Prostate gland (tissue), 2 donors: ENCODE data around the gene SPG21. TPM values are rescaled to one million over a fixed set of nuclear protein-coding genes. Genes with fewer than 3 reads are reported as not detected.

Experiments used
- DNase-seq: peaks from one replicate; pipeline ENCODE4 v3.0.0-alpha.2; 2019; ENCODE audit warnings: low spot score
- H3K27ac ChIP-seq, 2 donors: fragments of 200-600 bp; sonication (generic); 2 replicates each; pipeline ENCODE4 v1.5.1; 2017 to 2019
- H3K27me3 ChIP-seq: fragments of 200-600 bp; sonication (generic); replicated peaks from 2 replicates; pipeline ENCODE4 v1.5.1; 2019; ENCODE audit not compliant: insufficient read depth
- H3K36me3 ChIP-seq, 2 donors: fragments of 200-600 bp; sonication (generic); 1 replicate in 1 of 2; 2 replicates in 1 of 2; pipeline versions ENCODE4 v1.5.1 to v1.8.1; 2017 to 2019
- H3K4me1 ChIP-seq: fragments of 200-600 bp; sonication (generic); replicated peaks from 2 replicates; pipeline ENCODE4 v1.5.1; 2019
- H3K4me3 ChIP-seq, 2 donors: fragments of 200-600 bp; sonication (generic); 2 replicates each; pipeline ENCODE4 v1.5.1; 2017 to 2019
- H3K9me3 ChIP-seq: fragments of 200-600 bp; sonication (generic); 2 replicates; pipeline ENCODE4 v1.5.1; 2017
- POLR2A ChIP-seq: fragments of 450-650 bp; IDR thresholded peaks from one replicate; pipeline ENCODE4 v1.6.1; 2016; ENCODE audit warnings: antibody characterized with exemption, mild to moderate bottlenecking
- POLR2AphosphoS5 ChIP-seq: sonication (generic); formaldehyde crosslinking; IDR thresholded peaks from one replicate; pipeline ENCODE4 v1.6.1; 2017; ENCODE audit warnings: antibody characterized with exemption
- WGBS: methylation state at CpG from one replicate; pipeline ENCODE4 v1.1.5; 2018; 5-methylcytosine and 5-hydroxymethylcytosine counted together
- intact Hi-C: fragments of 100-400 bp; cut with DNase I; formaldehyde crosslinking; loops from one replicate; pipeline ENCODE4 v1.14.2; 2022
- total RNA-seq, 2 donors: library from RNA; depleted of rRNA; stranded (reverse); fragments of >200 nt; gene quantifications; one replicate each; pipeline ENCODE4 v1.1.0, GENCODE V29; 2016
- TF ChIP-seq, protein P1 (sequence below), 4 experiments: fragments of 200-600 bp in 2 of 4; fragments of 450-650 bp in 2 of 4; sonication (generic) in 2 of 4; IDR thresholded peaks; 1 replicate in 3 of 4; 2 replicates in 1 of 4; pipeline ENCODE4 v1.5.1; 2016 to 2019; ENCODE audit warnings: antibody characterized with exemption in 4 of 4, mild to moderate bottlenecking in 2 of 4, moderate library complexity in 2 of 4

SPG21 gene
- total RNA-seq, 2 donors from 2014 or later = 95.8 to 98.8 TPM

DNA sequence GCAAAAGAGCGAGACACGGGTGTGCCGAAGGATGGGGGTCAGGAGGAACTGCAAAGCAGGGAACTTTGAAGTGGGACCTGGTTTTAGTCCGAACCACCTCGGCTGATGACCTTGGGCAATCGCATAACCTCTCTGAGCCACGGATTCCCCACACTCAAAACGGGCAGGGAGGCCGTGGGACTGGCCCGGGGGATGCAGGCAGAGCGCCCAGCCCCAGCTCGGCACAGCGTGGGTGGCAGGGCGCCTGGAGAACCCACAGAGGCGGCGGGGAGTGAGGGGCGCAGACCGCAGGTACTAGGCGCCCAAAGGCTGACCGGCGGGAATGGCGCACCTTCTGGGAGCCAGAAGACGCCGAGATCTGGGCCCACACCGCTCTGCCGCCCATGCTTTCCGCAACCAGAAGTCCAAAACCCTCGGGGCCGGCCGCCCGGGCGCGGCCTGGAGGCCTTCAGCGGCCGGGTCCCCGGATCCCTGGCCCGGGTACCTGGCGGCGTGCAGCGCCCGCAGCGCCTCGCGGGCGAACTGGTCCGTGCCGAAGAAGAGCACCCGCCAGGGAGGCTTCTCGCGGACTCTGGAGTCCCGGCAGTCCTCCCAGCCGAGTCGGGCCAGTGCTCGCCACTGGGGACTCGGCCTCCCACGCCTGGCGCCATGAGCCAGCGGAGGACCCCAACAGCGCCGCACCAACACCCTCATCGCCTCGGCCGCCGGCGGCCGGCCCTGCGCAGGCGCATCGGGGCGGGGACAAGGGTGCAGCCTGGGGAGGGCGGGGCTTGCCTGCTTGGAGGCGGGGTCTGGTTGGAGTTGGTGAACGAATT is 39.4 kb upstream of the SPG21 start, which contains the start of gene MTFMT:
Gene MTFMT, minus strand, starts transcription at position 719 of the 815 bp plus-strand sequence. Its CDS starts 26 bp downstream, at position 693.
- peak; percentile 87 for DNase-seq
- WGBS = under 1% methylated on average over 73 of the region's 73 CpGs
- H3K4me1 ChIP-seq = peaks cover 6% of the 10 kb centered on the region
- H3K4me3 ChIP-seq = peak within 1 kb of the TSS; percentile 86 to 87
- no peaks in the 10 kb centered on the region for H3K36me3 ChIP-seq
- TF ChIP-seq POLR2A = peak; percentile 95
- peak; percentile 87 for TF ChIP-seq POLR2AphosphoS5
- TF ChIP-seq, protein P1, sequence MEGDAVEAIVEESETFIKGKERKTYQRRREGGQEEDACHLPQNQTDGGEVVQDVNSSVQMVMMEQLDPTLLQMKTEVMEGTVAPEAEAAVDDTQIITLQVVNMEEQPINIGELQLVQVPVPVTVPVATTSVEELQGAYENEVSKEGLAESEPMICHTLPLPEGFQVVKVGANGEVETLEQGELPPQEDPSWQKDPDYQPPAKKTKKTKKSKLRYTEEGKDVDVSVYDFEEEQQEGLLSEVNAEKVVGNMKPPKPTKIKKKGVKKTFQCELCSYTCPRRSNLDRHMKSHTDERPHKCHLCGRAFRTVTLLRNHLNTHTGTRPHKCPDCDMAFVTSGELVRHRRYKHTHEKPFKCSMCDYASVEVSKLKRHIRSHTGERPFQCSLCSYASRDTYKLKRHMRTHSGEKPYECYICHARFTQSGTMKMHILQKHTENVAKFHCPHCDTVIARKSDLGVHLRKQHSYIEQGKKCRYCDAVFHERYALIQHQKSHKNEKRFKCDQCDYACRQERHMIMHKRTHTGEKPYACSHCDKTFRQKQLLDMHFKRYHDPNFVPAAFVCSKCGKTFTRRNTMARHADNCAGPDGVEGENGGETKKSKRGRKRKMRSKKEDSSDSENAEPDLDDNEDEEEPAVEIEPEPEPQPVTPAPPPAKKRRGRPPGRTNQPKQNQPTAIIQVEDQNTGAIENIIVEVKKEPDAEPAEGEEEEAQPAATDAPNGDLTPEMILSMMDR (IDR thresholded peaks at IDR 0.05) = peak in 2 of 4 experiments; percentile 27 to 29
- no peaks in the 10 kb centered on the region for H3K9me3 ChIP-seq
- intact Hi-C loops = no loop called here
- peak within 1 kb of the TSS; percentile 70 to 71 for H3K27ac ChIP-seq
- no peaks in the 10 kb centered on the region for H3K27me3 ChIP-seq

DNA sequence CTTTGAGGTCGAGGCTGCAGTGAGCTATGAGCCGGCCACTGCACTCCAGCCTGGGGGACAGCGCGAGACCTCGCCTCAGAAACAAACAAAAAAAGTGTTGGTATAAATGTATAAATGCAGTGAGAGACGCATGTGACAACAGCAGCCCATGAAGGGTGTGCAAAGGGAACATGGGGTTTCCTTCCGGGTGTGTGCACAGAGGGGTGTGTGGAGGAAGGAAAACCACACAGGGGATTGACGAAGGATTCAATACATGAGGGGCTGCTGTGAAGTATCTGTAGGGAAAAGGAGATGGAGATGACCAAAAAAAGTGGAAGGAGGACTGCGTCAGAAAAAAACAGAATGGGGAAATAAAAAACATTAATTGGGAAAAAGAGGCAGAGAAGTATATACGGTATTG is 38.6 kb upstream of the SPG21 start:
- Histone ChIP-seq H3K4me3 (peak overlapping the region; percentile 86 to 87), H3K4me1 (peaks cover 6% of the 10 kb centered on the region), H3K27me3 (no peaks in the 10 kb centered on the region), H3K27ac (no peak overlapping the region), H3K9me3 (no peaks in the 10 kb centered on the region), H3K36me3 (no peaks in the 10 kb centered on the region)
- 44% methylated on average over 10 of the region's 10 CpGs for WGBS
- intact Hi-C loops = no loop called here
- DNase-seq = no peak
- TF ChIP-seq, protein P1 (IDR thresholded peaks at IDR 0.05) = no peak
- no peak for TF ChIP-seq POLR2AphosphoS5
- no peak for TF ChIP-seq POLR2A

DNA sequence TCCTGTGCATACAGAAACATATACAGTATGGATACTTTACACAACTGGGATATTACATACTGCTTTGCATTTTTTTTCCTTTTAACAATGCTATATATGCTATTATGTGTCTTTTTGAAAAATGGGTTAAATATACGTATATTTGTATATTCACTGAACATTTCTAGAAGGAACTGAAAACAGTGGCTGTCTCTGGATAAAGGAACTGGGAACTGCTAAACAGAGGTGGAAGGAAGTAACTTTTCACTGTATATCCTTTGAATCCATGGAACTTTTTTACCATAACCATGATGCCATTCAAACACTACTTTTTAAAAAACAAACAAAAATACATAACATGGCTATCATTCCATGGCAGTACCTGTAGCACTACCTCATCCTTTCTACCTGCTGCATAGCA is 37.9 kb upstream of the SPG21 start:
- Histone ChIP-seq H3K4me1 (peaks cover 6% of the 10 kb centered on the region), H3K27ac (no peak overlapping the region), H3K9me3 (no peaks in the 10 kb centered on the region), H3K36me3 (no peaks in the 10 kb centered on the region), H3K27me3 (no peaks in the 10 kb centered on the region), H3K4me3 (no peak overlapping the region)
- intact Hi-C loops = no loop called here
- TF ChIP-seq, protein P1 (IDR thresholded peaks at IDR 0.05) = no peak
- no peak for TF ChIP-seq POLR2AphosphoS5
- TF ChIP-seq POLR2A = no peak
- WGBS = 83% methylated on average over 1 of the region's 1 CpG
- DNase-seq = no peak

DNA sequence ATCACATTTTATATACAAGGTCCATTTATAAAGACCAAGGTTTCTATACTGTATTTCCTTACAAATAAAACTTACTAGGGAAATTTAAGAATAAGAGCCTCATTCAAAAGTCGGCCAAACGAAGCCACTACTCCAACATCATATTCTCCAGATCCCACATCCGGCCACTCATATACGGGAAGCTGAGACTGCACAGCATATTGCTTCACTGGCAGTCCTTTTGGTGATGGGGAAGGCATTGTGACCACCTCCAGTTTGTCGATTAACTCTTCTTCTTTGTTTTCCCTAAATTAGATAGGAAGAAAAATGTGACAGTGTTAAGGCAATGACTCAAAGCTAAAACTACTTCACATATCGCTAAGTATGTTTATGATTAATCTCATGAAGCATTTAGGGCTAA is 37.0 kb upstream of the SPG21 start:
- Histone ChIP-seq H3K27me3 (no peaks in the 10 kb centered on the region), H3K9me3 (no peaks in the 10 kb centered on the region), H3K36me3 (no peaks in the 10 kb centered on the region), H3K4me3 (no peak overlapping the region), H3K4me1 (peaks cover 6% of the 10 kb centered on the region), H3K27ac (no peak overlapping the region)
- 89% methylated on average over 6 of the region's 6 CpGs for WGBS
- DNase-seq = no peak
- intact Hi-C loops = no loop called here
- no peak for TF ChIP-seq POLR2AphosphoS5
- no peak for TF ChIP-seq POLR2A
- TF ChIP-seq, protein P1 (IDR thresholded peaks at IDR 0.05) = no peak

DNA sequence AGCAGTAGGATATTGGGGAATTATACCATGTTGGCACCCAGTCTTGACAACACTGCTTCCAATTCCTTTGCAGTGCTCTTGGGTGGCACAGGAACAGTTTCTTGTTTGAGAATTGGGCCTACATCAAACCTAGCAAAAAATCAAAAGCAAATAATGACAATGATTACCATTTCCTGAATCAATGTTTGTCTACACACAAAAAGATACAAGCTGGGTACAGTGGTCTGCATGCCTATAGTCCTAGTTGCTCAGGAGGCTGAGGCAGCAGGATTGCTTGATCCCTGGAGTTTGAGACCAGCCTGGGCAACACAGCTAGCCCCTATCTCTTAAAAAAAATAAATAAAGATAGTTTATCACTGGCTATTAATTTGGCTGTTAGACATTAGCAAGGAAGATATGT is 31.8 kb upstream of the SPG21 start:
- Histone ChIP-seq H3K4me3 (no peak overlapping the region), H3K27me3 (no peaks in the 10 kb centered on the region), H3K27ac (peak overlapping the region in 1 of 2 donors; percentile 23), H3K9me3 (no peaks in the 10 kb centered on the region), H3K4me1 (no peaks in the 10 kb centered on the region), H3K36me3 (no peaks in the 10 kb centered on the region)
- no peak for DNase-seq
- intact Hi-C loops = no loop called here
- TF ChIP-seq POLR2A (no peak), POLR2AphosphoS5 (no peak)
- TF ChIP-seq, protein P1 (IDR thresholded peaks at IDR 0.05) = no peak
